GM18870 (cell line): ENCODE measurements around the gene CGNL1.

Experiments used
- ATAC-seq: cut with Tn5 transposase; IDR thresholded peaks from one replicate; pipeline ENCODE4 v1.9.1; 2021; ENCODE audit warnings: moderate library complexity; ENCODE audit not compliant: unreplicated experiment

CGNL1 gene

GRCh38 chr15:57385923-57386390 is 9.7 kb downstream of the CGNL1 start:
- no peak for ATAC-seq

DNA sequence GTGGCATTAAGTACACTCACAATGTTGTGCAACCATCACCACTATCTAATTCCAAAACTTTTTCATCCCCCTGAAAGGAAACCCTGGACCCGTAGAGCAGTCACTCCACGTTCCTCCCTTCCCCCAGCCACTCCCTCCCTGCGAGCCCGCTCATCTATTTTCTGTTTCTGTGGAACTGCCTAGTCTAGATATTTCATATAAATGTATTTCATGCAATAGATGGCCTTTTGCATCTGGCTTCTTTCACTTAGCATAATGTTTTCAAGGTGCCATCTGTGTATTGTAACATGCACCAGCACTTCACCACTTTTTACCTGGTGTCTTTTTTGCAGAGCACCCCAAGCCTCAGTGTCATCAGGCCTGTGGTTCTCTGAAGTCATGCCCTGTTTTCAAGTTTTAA is 10.7 kb downstream of the CGNL1 start:
- no peak for ATAC-seq

DNA sequence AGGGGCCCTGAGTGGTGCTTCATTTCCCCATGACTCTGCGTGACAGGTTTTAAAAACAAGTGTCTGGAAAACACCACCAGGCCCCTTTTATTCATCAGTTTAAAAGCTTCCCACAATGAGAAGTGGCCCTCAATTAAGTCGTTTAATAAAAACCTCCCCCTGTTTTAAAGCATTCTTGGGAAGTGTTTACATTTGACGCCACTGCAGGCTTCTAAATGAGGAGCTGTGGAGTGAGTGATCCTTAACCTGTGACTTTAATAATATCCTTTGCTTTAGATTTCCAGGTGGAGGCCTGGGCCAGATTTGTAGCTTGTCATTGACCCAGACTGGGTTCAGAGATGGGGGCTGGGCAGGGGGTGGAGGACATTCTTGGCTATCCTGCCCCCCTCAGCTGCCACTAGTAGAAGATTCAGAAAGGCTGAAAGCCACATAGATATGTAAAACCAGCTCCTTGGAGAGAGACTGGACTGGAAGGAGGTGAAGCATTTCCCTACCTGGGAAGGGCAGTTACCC is 11.3 kb downstream of the CGNL1 start:
- no peak for ATAC-seq

DNA sequence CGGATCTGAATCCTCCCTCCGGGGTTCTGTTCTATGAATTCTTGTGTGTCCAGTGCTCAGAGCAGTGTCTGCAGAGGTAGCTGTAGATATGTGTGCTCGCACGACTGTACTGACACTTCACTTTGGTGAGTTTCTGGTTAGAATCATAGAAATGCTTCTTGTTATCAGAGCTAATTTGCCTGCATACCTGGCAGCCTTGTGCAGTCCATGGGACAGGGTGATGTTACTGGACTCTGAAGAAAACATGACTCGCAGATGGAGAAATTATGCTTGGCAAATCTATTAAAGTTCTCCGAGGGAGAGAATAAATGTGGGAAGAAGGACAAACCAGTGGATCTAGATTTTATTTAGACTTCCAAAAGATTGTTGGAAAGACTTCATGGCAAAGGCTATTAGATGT is 12.2 kb downstream of the CGNL1 start:
- no peak for ATAC-seq

DNA sequence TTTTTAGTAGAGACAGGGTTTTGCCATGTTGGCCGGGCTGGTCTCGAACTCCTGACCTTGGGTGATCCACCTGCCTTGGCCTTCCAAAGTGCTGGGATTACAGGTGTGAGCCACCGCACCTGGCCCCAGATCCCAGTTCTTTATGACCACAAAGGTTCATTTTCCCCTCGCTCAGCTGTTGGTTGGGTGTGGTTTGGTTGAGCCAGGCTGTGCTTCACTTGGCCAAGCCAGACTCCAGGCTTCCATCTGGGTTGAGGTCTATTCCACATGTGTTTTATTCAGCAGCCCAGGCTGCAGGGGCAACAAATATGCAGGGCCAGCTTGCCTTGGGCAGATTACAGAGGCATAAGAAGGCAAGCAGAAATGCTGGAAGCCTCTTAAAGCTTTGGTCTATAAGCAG is 13.7 kb downstream of the CGNL1 start:
- ATAC-seq, result no peak

DNA sequence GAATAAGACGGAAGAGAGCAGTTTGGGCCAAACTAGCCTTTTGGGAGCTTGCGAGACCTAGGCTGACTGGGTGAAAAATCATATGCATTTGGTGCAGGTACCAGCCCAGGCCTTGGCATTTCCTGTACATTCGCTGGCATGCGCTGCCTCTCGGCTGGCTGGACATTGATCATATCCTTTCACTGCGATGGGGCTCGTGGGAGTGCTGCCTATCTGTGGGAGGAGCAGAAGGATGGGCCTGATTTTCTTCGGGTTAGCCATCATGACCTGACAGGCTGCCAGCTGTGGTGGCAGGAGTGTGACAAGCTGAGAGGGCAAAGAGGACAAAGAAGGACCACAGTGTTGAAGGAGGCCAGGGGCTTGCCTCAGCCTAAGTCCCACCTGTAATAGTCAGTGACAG is 14.3 kb downstream of the CGNL1 start:
- ATAC-seq, result no peak

- no peak for ATAC-seq
Observed at GRCh38 chr15:57391537-57391936, 15.2 kb downstream of the CGNL1 start.

DNA sequence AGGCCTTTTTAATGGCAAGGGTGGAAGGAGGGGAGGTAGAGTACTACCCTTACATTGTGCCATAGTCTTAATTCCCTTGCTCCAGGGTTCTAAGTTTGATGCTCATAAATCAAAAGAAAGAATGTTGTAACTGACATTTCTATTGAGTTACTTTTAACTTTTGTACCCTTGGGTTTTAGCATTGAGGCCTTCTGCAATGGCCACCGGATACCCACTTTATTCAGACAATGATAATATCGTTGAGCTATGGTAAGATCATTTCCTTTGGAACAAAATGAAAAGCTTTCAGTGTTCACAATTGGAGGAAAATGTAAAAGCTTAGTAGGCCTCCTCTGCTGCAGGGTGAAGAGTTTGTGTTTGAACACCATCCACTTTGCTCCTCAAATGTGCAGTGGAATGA is 16.8 kb downstream of the CGNL1 start:
- no peak for ATAC-seq

DNA sequence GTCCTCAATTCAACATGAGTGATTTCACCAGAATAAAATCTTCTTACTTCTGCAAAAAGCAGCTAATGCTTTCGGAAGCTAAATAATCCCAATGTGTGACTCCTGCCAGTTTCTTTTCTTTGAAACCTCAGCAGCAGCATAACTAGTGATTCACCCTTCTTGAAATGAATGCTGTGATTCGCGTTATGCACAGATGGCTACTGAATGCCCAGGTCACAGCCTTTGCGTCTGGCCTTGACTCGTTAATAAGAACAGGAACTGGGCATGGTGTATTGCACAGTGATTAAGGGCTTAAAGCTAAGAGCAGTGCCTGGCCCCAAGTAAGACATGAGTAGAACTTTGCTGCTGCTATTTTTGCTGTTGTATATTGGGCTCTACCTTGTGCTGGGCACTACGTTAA is 19.0 kb downstream of the CGNL1 start:
- ATAC-seq, result no peak

DNA sequence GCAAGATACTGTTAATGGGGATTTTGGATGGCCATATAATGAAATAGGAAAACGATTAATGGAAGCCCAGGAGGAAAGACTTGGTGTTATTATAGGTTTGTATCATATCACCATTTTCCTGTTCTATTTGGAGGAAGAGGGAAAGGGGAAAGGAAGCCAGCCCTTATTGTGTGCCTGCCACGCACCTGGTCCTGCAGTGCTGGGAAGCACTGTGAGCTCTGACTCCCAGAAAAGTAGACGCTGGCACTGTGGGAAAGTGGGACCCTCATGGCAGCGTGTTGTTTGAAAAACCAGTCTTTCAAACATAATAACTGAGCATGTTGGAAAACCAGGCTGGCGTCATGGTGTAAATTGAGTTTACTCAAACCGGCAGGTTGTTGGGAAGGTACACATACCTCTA is 22.0 kb downstream of the CGNL1 start:
- no peak for ATAC-seq

DNA sequence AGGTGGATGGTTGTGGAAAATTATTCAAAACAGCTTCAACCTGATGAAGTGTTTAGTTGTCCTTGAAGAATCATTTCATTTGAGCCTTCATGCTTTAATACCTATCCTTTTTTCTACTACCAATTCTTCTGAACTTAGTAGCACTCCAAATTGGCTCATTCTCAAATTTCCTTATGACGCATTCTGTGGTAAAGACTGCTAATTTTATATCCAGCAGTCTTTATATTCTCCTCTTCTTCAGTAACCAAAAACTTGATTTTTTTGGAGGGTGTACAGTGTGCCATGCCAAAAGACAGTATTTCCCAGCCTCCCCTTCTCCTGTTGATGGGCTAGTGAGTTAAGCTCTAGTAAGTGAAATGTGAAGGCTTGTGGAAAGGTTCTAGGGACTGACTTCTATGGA is 25.2 kb downstream of the CGNL1 start:
- ATAC-seq, result no peak

DNA sequence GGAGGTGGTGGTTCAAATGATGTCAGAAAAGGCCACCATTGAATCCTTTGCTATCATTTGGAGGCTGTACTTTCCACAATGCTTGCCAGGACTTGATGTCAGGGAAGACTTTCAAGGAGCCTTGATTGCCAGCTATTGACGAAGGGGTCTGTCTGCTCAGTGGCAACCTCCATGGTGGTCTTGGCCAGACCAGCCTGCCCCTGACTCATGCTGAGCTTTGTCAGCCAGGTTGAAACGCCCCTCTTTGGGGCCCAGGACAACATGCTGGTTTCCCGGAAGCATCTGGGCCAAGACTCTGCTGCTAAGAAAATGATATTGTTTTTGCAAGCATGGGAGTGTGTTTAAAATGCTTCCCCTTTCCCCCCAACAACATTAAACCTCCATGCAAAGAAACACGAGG is 26.7 kb downstream of the CGNL1 start:
- no peak for ATAC-seq

DNA sequence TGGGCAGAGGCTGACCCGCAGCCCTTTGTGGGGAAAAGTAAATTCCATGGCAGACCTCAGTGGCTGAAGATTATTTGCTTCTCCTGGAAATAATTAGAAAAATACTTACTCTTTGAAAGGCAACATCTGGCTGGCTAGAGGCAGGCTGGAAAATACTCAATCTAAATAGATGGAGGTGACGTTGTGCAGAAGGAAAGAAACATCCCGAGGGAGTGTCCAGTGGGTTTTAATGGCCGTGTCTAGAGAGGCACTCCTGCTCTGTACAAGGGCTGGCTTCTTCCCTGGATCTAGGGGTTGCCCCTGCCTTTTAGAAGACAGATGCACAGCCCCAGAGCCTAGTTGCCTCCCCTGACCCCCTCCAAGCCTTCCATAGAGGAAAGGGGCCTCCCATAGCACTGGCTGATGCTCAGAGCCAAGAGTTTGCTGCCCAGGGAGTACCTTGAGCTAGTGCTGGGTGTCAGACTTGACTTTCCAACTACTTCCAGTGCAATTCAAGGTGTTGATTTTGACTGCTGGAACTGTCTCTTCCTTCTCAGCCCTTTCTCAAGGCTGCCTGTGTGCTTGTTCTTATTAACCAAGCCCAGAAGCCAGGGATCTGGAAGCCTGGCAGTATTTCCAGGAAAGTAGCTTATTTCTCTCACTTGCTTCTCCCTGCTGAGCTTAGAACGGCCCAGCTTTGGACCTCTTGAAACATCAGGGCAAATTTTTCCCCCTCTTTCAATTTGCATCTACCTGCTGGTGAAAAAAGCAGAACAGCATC is 27.4 kb downstream of the CGNL1 start:
- no peak for ATAC-seq

GRCh38 chr15:57405133-57405532 is 28.8 kb downstream of the CGNL1 start:
- no peak for ATAC-seq

- no peak for ATAC-seq
Observed at GRCh38 chr15:57406062-57406772, 29.9 kb downstream of the CGNL1 start.

- ATAC-seq, result no peak
Observed at GRCh38 chr15:57410373-57410772, 34.1 kb downstream of the CGNL1 start.

GRCh38 chr15:57411945-57412768 is 35.9 kb downstream of the CGNL1 start:
- no peak for ATAC-seq

DNA sequence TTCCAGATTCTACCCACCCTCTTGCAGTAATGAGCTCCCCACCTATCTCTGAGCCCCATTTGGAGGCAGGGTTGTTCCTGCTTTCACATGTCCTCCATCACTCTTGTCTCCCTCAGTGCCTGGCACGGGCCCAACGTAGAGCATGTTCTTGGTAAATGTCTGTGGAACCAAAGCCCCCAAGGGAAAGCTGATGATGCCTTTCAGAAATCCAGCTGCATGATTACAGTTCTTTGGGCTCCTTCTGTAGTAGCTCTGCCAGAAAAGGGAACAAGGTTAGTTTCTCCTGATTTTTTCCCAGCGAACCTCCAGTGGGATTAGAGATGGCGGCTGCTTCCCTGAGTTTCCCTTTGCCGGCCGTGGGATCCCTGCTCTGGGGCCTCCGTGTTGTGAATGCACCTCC is 39.3 kb downstream of the CGNL1 start:
- ATAC-seq, result no peak

- ATAC-seq, result no peak
Observed at GRCh38 chr15:57418635-57419034, 42.3 kb downstream of the CGNL1 start.

- no peak for ATAC-seq
Observed at GRCh38 chr15:57419335-57419734, 43.0 kb downstream of the CGNL1 start.

DNA sequence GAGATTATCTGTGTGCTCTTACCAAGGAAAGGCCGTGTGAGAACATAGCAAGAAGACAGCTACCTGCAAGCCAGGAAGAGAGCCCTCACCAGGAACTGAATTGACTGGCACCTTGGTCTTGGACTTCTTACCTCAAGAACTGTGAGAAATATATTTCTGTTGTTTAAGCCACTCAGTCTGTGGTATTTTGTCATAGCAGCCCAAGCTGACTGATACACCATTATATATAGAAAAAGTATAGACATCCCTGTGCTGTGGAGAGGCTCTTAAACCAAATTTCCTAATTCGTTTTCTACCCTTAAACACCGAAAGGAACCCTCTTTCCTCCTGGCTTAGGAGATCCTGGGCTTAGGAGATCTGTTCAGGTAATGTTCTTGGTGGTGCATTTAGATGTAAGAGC is 44.8 kb downstream of the CGNL1 start:
- ATAC-seq, result no peak
